Measurements from ENCODE around the gene SELENON. TPM values are rescaled to one million over a fixed set of nuclear protein-coding genes. Genes with fewer than 3 reads are reported as not detected.

The SELENON gene
- total RNA-seq, 1 experiment from 2014 or later = 29.3 TPM

GRCh38 chr1:25787760-25788166 lies 12.2 kb upstream of the SELENON start:
- no peak for DNase-seq (ENCODE audit: extremely low read depth, low read depth)

- DNase-seq (ENCODE audit: extremely low read depth, low read depth) = no peak
These were observed 9.5 kb upstream of the SELENON start for GRCh38 chr1:25790472-25790871.

- no peak for DNase-seq (ENCODE audit: extremely low read depth, low read depth)
These were observed 7.9 kb upstream of the SELENON start for GRCh38 chr1:25792115-25792514.

GRCh38 chr1:25793585-25794170 lies 6.3 kb upstream of the SELENON start:
- DNase-seq (ENCODE audit: extremely low read depth, low read depth) = no peak

- no peak for DNase-seq (ENCODE audit: extremely low read depth, low read depth)
These were observed 5.7 kb upstream of the SELENON start for GRCh38 chr1:25794325-25794724.

GRCh38 chr1:25795211-25795610 lies 4.8 kb upstream of the SELENON start:
- no peak for DNase-seq (ENCODE audit: extremely low read depth, low read depth)

GRCh38 chr1:25795946-25796810 lies 3.8 kb upstream of the SELENON start:
- no peak for DNase-seq (ENCODE audit: extremely low read depth, low read depth)

- peak; percentile 48 for DNase-seq (ENCODE audit: extremely low read depth, low read depth)
These were observed 3.1 kb upstream of the SELENON start for GRCh38 chr1:25796811-25797458.

GRCh38 chr1:25797939-25798338 lies 2.1 kb upstream of the SELENON start:
- DNase-seq (ENCODE audit: extremely low read depth, low read depth) = no peak

- no peak for DNase-seq (ENCODE audit: extremely low read depth, low read depth)
These were observed 1.2 kb upstream of the SELENON start for GRCh38 chr1:25798666-25799351.

- no peak for DNase-seq (ENCODE audit: extremely low read depth, low read depth)
These were observed 550 bp upstream of the SELENON start for GRCh38 chr1:25799352-25799934.

- no peak for DNase-seq (ENCODE audit: extremely low read depth, low read depth)
These were observed 847 bp downstream of the SELENON start for GRCh38 chr1:25800703-25801377.

GRCh38 chr1:25802915-25803314 lies 2.9 kb downstream of the SELENON start:
- no peak for DNase-seq (ENCODE audit: extremely low read depth, low read depth)

GRCh38 chr1:25803368-25803767 lies 3.4 kb downstream of the SELENON start:
- no peak for DNase-seq (ENCODE audit: extremely low read depth, low read depth)

- no peak for DNase-seq (ENCODE audit: extremely low read depth, low read depth)
These were observed 4.4 kb downstream of the SELENON start for GRCh38 chr1:25804244-25804963.

- no peak for DNase-seq (ENCODE audit: extremely low read depth, low read depth)
These were observed 5.2 kb downstream of the SELENON start for GRCh38 chr1:25804964-25805862.

- no peak for DNase-seq (ENCODE audit: extremely low read depth, low read depth)
These were observed 5.9 kb downstream of the SELENON start for GRCh38 chr1:25805863-25806225.

GRCh38 chr1:25806418-25806817 lies 6.4 kb downstream of the SELENON start:
- DNase-seq (ENCODE audit: extremely low read depth, low read depth) = no peak
